K562 (cell line): ENCODE results near the gene ZCCHC24. TPM values are rescaled to one million over a fixed set of nuclear protein-coding genes. Genes with fewer than 3 reads are reported as not detected.

Experiments used
- ATAC-seq: fragments of 200-7000 bp; cut with Tn5 transposase; 3 replicates; pipeline ENCODE4 v1.9.1; 2020; ENCODE audit warnings: moderate library complexity
- BruUV-seq: library from RNA; stranded (reverse); fragments of 400-500 nt; replicated peaks from 2 replicates; lab custom pipeline; 2021; lab: Mats Ljungman, UMichigan
- CTCF ChIA-PET: fragments of 300-600 bp; formaldehyde crosslinking; extraction: SDS; loops from one replicate; lab custom pipeline; 2021; ENCODE audit warnings: low intra/inter-chr PET ratio; lab: Yijun Ruan, JAX
- POLR2A ChIA-PET: fragments of 300-600, 350-650 bp; sonication (Branson Sonifier 250); formaldehyde crosslinking; extraction: SDS; loops from one replicate; lab custom pipeline; 2021; ENCODE audit warnings: antibody characterized with exemption, inconsistent platforms; lab: Yijun Ruan, JAX
- DNase-seq, 4 experiments: peaks; one replicate each; pipeline versions ENCODE4 v3.0.0 to v3.0.0-alpha.2; 2011 to 2018; ENCODE audit warnings: low spot score in 3 of 4, mixed read lengths in 3 of 4; ENCODE audit errors: extremely low read depth in 1 of 4
- FAIRE-seq: peaks from 2 replicates; lab custom pipeline; 2011; peaks lifted over from hg19 to GRCh38; lab: Jason Lieb, UNC
- H2AFZ ChIP-seq: 2 replicates; pipeline ENCODE4 v1.6.0; 2011; ENCODE audit warnings: low read depth, low read length, control low read depth, inconsistent platforms
- H3K27ac ChIP-seq: fragments of 200-600 bp; 3 replicates; pipeline ENCODE4 v1.8.0; 2011; ENCODE audit warnings: low read depth, mild to moderate bottlenecking, control low read depth, inconsistent platforms, low read length, moderate library complexity, mixed read lengths; ENCODE audit errors: extremely low read depth
- H3K27me3 ChIP-seq, 2 experiments: fragments of 300-600 bp in 1 of 2; 2 replicates in 1 of 2; 3 replicates in 1 of 2; pipeline versions ENCODE4 v1.6.0 to v1.8.0; 2011; ENCODE audit warnings: inconsistent platforms in 2 of 2, low read length in 2 of 2, mild to moderate bottlenecking in 1 of 2, mixed read lengths in 1 of 2, moderate library complexity in 1 of 2; ENCODE audit not compliant: control insufficient read depth in 2 of 2, insufficient read depth in 2 of 2
- H3K36me3 ChIP-seq: fragments of 300-600 bp; 3 replicates; pipeline ENCODE4 v1.8.0; 2011; ENCODE audit warnings: mild to moderate bottlenecking, low read length, inconsistent platforms; ENCODE audit not compliant: control insufficient read depth, insufficient read depth
- H3K4me1 ChIP-seq, 2 experiments: fragments of 200-600 bp in 1 of 2; replicated peaks in 1 of 2; 2 replicates in 1 of 2; 3 replicates in 1 of 2; pipeline versions ENCODE4 v1.5.1 to v1.8.0; 2011; ENCODE audit warnings: inconsistent platforms in 2 of 2, low read length in 2 of 2, mild to moderate bottlenecking in 1 of 2, mixed read lengths in 1 of 2, moderate library complexity in 1 of 2; ENCODE audit not compliant: control insufficient read depth in 2 of 2, insufficient read depth in 2 of 2
- H3K4me2 ChIP-seq: 2 replicates; pipeline ENCODE4 v1.6.1; 2011; ENCODE audit warnings: low read length, control low read depth, inconsistent platforms, mixed read lengths; ENCODE audit not compliant: insufficient read depth
- H3K4me3 ChIP-seq: fragments of 200-600 bp; sonication (generic), shearing (Covaris generic); 2 replicates; pipeline ENCODE4 v1.5.1; 2016; ENCODE audit warnings: control low read depth, inconsistent platforms
- H3K79me2 ChIP-seq: fragments of 200-600 bp; 3 replicates; pipeline ENCODE4 v1.8.0; 2011; ENCODE audit warnings: low read length, inconsistent platforms; ENCODE audit not compliant: control insufficient read depth, insufficient read depth
- H3K9ac ChIP-seq, 2 experiments: 2 replicates each; pipeline versions ENCODE4 v1.6.0 to v1.6.1; 2011; ENCODE audit warnings: low read depth in 2 of 2, low read length in 2 of 2, control low read depth in 1 of 2, inconsistent platforms in 1 of 2, mild to moderate bottlenecking in 1 of 2, mixed read lengths in 1 of 2; ENCODE audit not compliant: insufficient read depth in 1 of 2
- H3K9me1 ChIP-seq: one replicate; pipeline ENCODE4 v1.6.0; 2011; ENCODE audit warnings: inconsistent platforms, mild to moderate bottlenecking, low read length, moderate library complexity; ENCODE audit not compliant: control insufficient read depth, insufficient read depth
- H3K9me3 ChIP-seq: replicated peaks from 2 replicates; pipeline ENCODE4 v1.5.1; 2011; ENCODE audit warnings: low read depth, low read length, inconsistent platforms; ENCODE audit not compliant: control insufficient read depth, insufficient read depth
- H4K20me1 ChIP-seq: replicated peaks from 2 replicates; pipeline ENCODE4 v1.6.1; 2011; ENCODE audit warnings: low read length, inconsistent platforms, mixed read lengths; ENCODE audit not compliant: control insufficient read depth, insufficient read depth
- ZNF239 ChIP-seq: fragments of 250-450 bp; sonication (Bioruptor Pico); IDR thresholded peaks from 2 replicates; pipeline ENCODE4 v1.4.0; 2020; ENCODE audit warnings: mild to moderate bottlenecking
- WGBS: fragments of 100-300 bp; shearing (Covaris generic); methylation state at CpG from one replicate; pipeline ENCODE4 v1.1.6; 2016; ENCODE audit warnings: low coverage, mixed read lengths; ENCODE audit not compliant: insufficient coverage; ENCODE audit errors: missing lambda C conversion rate; 5-methylcytosine and 5-hydroxymethylcytosine counted together
- in situ Hi-C: fragments of 300-500 bp; cut with MboI; formaldehyde crosslinking; loops from 4 replicates; pipeline ENCODE4 v1.15.0; 2018; ENCODE audit warnings: inconsistent platforms, mixed read lengths
- intact Hi-C: fragments of 100-400 bp; cut with micrococcal nuclease; formaldehyde crosslinking; loops from 2 replicates; pipeline ENCODE4 v1.14.2; 2022
- polyA plus RNA-seq, 8 experiments: library from polyadenylated mRNA; depleted of rRNA in 4 of 8; stranded (reverse) in 5 of 8; unstranded in 3 of 8; fragments of >200 nt; fragmentation: Nextera tagmentation in 2 of 8; fragmentation: Illumina TruSeq in 1 of 8; extraction: Ambion mirVana in 2 of 8; extraction: Trizol in 1 of 8; gene quantifications; 2 replicates each; pipeline versions ENCODE4 v1.2.1 to v1.2.3, GENCODE V29; 2011 to 2014; ENCODE audit warnings: inconsistent platforms in 1 of 8, missing spikeins in 1 of 8
- total RNA-seq, 7 experiments: library from RNA; depleted of rRNA in 6 of 7; stranded (reverse); fragments of >200 nt in 6 of 7; fragmentation: Illumina TruSeq in 2 of 7; extraction: Trizol in 2 of 7; gene quantifications; 2 replicates each; pipeline versions ENCODE4 v1.2.1 to v1.2.3, GENCODE V29; 2011 to 2021; ENCODE audit warnings: low replicate concordance in 1 of 7
- TF ChIP-seq, protein P1 (sequence below): fragments of 150-350 bp; IDR thresholded peaks from 2 replicates; pipeline ENCODE4 v1.6.1; 2014; ENCODE audit warnings: low read depth, mild to moderate bottlenecking, low read length, borderline replicate concordance

Gene ZCCHC24
- total and polyA plus RNA-seq, 9 of the 15 experiments (the other 6 are each of a cell fraction or from before 2014, with no cell fraction given), result 0.84 to 11.0 (median 4.6) TPM

DNA sequence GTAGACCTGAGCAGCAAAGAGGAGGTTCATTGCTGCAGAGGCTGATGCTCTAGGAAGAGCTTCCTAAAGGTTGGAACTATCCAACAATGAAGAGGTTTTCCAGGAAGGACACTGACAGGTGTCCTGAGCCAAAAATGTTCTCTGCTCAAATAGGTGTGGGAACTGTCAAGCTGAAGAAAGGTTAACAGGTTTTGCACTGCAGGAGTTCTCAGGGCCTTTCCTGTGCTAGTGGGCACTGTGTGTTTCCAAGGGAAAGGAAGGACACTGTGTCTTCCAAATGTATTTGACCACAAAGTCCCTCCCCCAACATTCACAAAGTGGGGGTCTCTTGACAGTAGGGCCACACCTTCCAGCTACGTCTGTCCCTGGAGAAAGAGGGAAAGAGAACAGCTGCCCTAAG, 4.0 kb downstream of the ZCCHC24 start:
- FAIRE-seq, result no peak
- Histone ChIP-seq H3K4me1 (peaks cover 27 to 44% of the 10 kb centered on the region in 2 experiments), H3K4me3 (no peak overlapping the region), H3K79me2 (peaks cover 16% of the 10 kb centered on the region; the same call in 2 of the 3 replicates), H3K27me3 (no peaks in the 10 kb centered on the region), H3K9me3 (no peaks in the 10 kb centered on the region)
- no peak for DNase-seq
- intact Hi-C loops, result no loop called here
- peak; percentile 85 for TF ChIP-seq ZNF239 (CRISPR knock-in tag)
- TF ChIP-seq, protein P1, sequence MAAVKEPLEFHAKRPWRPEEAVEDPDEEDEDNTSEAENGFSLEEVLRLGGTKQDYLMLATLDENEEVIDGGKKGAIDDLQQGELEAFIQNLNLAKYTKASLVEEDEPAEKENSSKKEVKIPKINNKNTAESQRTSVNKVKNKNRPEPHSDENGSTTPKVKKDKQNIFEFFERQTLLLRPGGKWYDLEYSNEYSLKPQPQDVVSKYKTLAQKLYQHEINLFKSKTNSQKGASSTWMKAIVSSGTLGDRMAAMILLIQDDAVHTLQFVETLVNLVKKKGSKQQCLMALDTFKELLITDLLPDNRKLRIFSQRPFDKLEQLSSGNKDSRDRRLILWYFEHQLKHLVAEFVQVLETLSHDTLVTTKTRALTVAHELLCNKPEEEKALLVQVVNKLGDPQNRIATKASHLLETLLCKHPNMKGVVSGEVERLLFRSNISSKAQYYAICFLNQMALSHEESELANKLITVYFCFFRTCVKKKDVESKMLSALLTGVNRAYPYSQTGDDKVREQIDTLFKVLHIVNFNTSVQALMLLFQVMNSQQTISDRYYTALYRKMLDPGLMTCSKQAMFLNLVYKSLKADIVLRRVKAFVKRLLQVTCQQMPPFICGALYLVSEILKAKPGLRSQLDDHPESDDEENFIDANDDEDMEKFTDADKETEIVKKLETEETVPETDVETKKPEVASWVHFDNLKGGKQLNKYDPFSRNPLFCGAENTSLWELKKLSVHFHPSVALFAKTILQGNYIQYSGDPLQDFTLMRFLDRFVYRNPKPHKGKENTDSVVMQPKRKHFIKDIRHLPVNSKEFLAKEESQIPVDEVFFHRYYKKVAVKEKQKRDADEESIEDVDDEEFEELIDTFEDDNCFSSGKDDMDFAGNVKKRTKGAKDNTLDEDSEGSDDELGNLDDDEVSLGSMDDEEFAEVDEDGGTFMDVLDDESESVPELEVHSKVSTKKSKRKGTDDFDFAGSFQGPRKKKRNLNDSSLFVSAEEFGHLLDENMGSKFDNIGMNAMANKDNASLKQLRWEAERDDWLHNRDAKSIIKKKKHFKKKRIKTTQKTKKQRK, result no peak
- TF ChIP-seq, all 486 proteins: peak for 1
- ChIA-PET POLR2A (interaction anchor here (0.6 to 2.2 kb wide), 6 partner anchors 11 to 866 kb away, joined by 3 to 11 read pairs (median 5); no protein-coding TSS in a partner anchor), CTCF (no interaction called here)
- H3K27ac ChIP-seq, result no peak overlapping the region
- in situ Hi-C loops, result no loop called here
- ATAC-seq, result no peak
- no peak overlapping the region for H3K9ac ChIP-seq
- no peak overlapping the region for H2AFZ ChIP-seq
- BruUV-seq, result no TSS peak
- H4K20me1 ChIP-seq, result peaks cover 24% of the 10 kb centered on the region
- H3K4me2 ChIP-seq, result no peak overlapping the region
- H3K9me1 ChIP-seq, result peaks cover 12% of the 10 kb centered on the region
- no peaks in the 10 kb centered on the region for H3K36me3 ChIP-seq
- WGBS, result 0% methylated on average over 1 of the region's 1 CpG
